OCI-LY1 (cell line): ENCODE results near the gene STPG1.

ENCODE experiments used
- H2AFZ ChIP-seq: fragments of 200-600 bp; sonication (generic), shearing (Covaris generic); 2 replicates; pipeline ENCODE4 v1.6.0; 2014; ENCODE audit warnings: antibody characterized with exemption, mild to moderate bottlenecking, low read length
- H3F3A ChIP-seq: fragments of 200-600 bp; sonication (generic), shearing (Covaris generic); 2 replicates; pipeline ENCODE4 v1.6.0; 2014; ENCODE audit warnings: mild to moderate bottlenecking, antibody characterized with exemption, low read length, moderate library complexity; ENCODE audit not compliant: insufficient read depth
- H3K27ac ChIP-seq: fragments of 200-600 bp; sonication (generic); 2 replicates; pipeline ENCODE4 v1.5.1; 2014; ENCODE audit warnings: low read length, mixed run types, mild to moderate bottlenecking, low read depth; ENCODE audit not compliant: poor library complexity, severe bottlenecking
- H3K27me3 ChIP-seq: fragments of 200-600 bp; sonication (generic); 2 replicates; pipeline ENCODE4 v1.6.0; 2014; ENCODE audit warnings: antibody characterized with exemption, mild to moderate bottlenecking, low read length, moderate library complexity; ENCODE audit not compliant: insufficient read depth
- H3K36me3 ChIP-seq: fragments of 200-600 bp; sonication (generic); 2 replicates; pipeline ENCODE4 v1.6.1; 2014; ENCODE audit warnings: mild to moderate bottlenecking, antibody characterized with exemption, low read length, moderate library complexity, mixed read lengths; ENCODE audit not compliant: insufficient read depth
- H3K4me1 ChIP-seq: fragments of 200-600 bp; sonication (generic); 2 replicates; pipeline ENCODE4 v1.5.1; 2014; ENCODE audit warnings: mild to moderate bottlenecking, low read length, moderate library complexity; ENCODE audit not compliant: insufficient read depth, severe bottlenecking
- H3K4me2 ChIP-seq: fragments of 200-600 bp; sonication (generic), shearing (Covaris generic); 2 replicates; pipeline ENCODE4 v1.6.1; 2014; ENCODE audit warnings: low read length
- H3K4me3 ChIP-seq: fragments of 200-600 bp; sonication (generic); 2 replicates; pipeline ENCODE4 v1.5.1; 2014; ENCODE audit warnings: low read length, low read depth, mild to moderate bottlenecking, mixed read lengths; ENCODE audit not compliant: poor library complexity, severe bottlenecking
- H3K79me2 ChIP-seq: fragments of 200-600 bp; shearing (Covaris generic); 2 replicates; pipeline ENCODE4 v1.6.1; 2016; ENCODE audit warnings: mixed run types, low read length, mixed read lengths; ENCODE audit not compliant: insufficient read depth
- H3K9ac ChIP-seq: fragments of 200-600 bp; sonication (generic), shearing (Covaris generic); 2 replicates; pipeline ENCODE4 v1.6.1; 2014; ENCODE audit warnings: mild to moderate bottlenecking, low read length, mixed read lengths
- H3K9me2 ChIP-seq: fragments of 200-600 bp; sonication (generic), shearing (Covaris generic); 2 replicates; pipeline ENCODE4 v1.6.1; 2014; ENCODE audit warnings: low read depth, mild to moderate bottlenecking, low read length, mixed read lengths
- H3K9me3 ChIP-seq: fragments of 200-600 bp; shearing (Covaris generic); 2 replicates; pipeline ENCODE4 v1.6.1; 2014; ENCODE audit warnings: low read length, mixed read lengths
- H4K20me1 ChIP-seq: fragments of 200-600 bp; sonication (generic), shearing (Covaris generic); 2 replicates; pipeline ENCODE4 v1.6.0; 2016; ENCODE audit warnings: mild to moderate bottlenecking, low read length; ENCODE audit not compliant: insufficient read depth
- EZH2 ChIP-seq: fragments of 200-600 bp; sonication (generic), shearing (Covaris generic); IDR thresholded peaks from 2 replicates; pipeline ENCODE4 v1.8.0; 2017; ENCODE audit warnings: borderline replicate concordance, mixed run types, mild to moderate bottlenecking, antibody characterized with exemption, low read length, moderate library complexity, mixed read lengths
- TF ChIP-seq, protein P1 (sequence below): fragments of 200-600 bp; sonication (generic), shearing (Covaris generic); IDR thresholded peaks from 2 replicates; pipeline ENCODE4 v1.5.1; 2017; ENCODE audit warnings: mild to moderate bottlenecking, antibody characterized with exemption, low read length, moderate library complexity, mixed read lengths

The STPG1 gene

DNA sequence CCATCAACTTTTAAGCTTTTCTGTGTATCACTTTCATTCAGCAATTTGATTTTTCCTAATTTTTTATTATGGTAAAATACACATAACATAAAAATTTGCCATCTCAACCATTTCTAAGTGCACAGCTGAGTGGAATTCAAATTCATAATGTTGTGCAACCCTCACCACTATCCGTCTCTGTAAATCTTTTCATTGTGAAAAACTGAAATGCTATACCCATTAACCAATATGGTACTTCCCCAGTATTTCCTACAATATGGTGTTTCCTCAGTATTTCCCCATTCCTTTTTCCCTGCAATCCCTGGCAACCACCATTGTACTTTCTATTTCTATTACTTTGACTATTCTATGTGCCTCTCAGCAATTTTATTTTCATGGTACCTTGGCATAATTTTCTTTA lies 6.8 kb downstream of the STPG1 start:
- H3K9ac ChIP-seq = no peak overlapping the region
- no peaks in the 10 kb centered on the region for H3F3A ChIP-seq
- H3K4me1 ChIP-seq = peaks cover 5% of the 10 kb centered on the region
- H3K9me3 ChIP-seq = peaks cover 6% of the 10 kb centered on the region; the same call in 1 of the 2 replicates
- H3K27me3 ChIP-seq = no peaks in the 10 kb centered on the region
- no peak for TF ChIP-seq EZH2
- TF ChIP-seq, protein P1, sequence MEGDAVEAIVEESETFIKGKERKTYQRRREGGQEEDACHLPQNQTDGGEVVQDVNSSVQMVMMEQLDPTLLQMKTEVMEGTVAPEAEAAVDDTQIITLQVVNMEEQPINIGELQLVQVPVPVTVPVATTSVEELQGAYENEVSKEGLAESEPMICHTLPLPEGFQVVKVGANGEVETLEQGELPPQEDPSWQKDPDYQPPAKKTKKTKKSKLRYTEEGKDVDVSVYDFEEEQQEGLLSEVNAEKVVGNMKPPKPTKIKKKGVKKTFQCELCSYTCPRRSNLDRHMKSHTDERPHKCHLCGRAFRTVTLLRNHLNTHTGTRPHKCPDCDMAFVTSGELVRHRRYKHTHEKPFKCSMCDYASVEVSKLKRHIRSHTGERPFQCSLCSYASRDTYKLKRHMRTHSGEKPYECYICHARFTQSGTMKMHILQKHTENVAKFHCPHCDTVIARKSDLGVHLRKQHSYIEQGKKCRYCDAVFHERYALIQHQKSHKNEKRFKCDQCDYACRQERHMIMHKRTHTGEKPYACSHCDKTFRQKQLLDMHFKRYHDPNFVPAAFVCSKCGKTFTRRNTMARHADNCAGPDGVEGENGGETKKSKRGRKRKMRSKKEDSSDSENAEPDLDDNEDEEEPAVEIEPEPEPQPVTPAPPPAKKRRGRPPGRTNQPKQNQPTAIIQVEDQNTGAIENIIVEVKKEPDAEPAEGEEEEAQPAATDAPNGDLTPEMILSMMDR = no peak
- H3K27ac ChIP-seq = no peak overlapping the region
- H3K4me2 ChIP-seq = no peak overlapping the region
- no peaks in the 10 kb centered on the region for H4K20me1 ChIP-seq
- no peak overlapping the region for H3K4me3 ChIP-seq
- H3K9me2 ChIP-seq = no peaks in the 10 kb centered on the region
- 0 out of 2 replicates have a peak, but pooled peaks cover 5% of the 10 kb centered on the region for H3K36me3 ChIP-seq
- H2AFZ ChIP-seq = no peak overlapping the region
- H3K79me2 ChIP-seq = no peaks in the 10 kb centered on the region

DNA sequence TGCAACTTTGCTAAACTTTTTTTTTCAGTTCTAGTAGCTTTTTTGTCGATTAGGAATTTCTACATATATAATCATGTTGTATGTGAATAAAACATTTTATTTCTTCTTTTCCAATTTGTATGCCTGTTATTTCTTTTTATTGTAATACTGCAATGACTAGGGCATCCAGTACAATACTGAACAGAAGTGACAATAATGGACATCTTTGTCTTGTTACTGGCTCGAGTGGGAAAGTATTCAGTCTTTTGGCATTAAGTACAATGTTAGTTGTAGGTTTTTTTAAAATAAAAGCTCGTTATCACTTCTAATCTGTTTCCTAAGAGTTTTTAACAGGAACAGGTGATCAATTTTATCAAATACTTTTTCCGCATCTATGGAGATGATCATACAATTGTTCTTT lies 9.8 kb downstream of the STPG1 start:
- Histone ChIP-seq H3K9me3 (peaks cover 6% of the 10 kb centered on the region; the same call in 1 of the 2 replicates), H3K9me2 (no peaks in the 10 kb centered on the region), H3K36me3 (0 out of 2 replicates have a peak, but pooled peaks cover 9% of the 10 kb centered on the region), H3K9ac (no peak overlapping the region), H3K79me2 (no peaks in the 10 kb centered on the region), H3F3A (no peaks in the 10 kb centered on the region; the same call in 1 of the 2 replicates), H3K27ac (no peak overlapping the region), H3K27me3 (no peaks in the 10 kb centered on the region), H3K4me1 (no peaks in the 10 kb centered on the region), H3K4me3 (no peak overlapping the region), H3K4me2 (no peak overlapping the region), H2AFZ (no peak overlapping the region), H4K20me1 (no peaks in the 10 kb centered on the region)
- TF ChIP-seq, protein P1 = no peak
- no peak for TF ChIP-seq EZH2

DNA sequence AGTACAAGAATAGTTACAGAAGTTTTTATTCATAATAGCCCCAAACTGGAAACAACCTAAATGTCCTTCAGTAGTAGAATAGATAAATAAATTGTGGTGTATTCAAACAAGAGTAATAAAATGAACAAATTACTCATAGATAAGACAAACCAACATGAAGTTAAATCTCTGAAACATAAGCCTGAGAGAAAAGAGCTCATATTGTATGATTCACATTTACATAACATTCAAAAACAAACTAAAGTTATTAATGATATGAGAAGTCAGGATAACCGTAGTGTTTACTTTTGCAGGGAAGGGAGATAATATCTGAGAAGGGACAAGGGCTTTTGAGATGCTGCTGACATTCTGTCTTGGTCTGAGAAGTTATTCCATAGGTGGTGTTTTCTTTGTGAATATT lies 13.5 kb downstream of the STPG1 start:
- H3K36me3 ChIP-seq = 0 out of 2 replicates have a peak, but pooled peaks cover 4% of the 10 kb centered on the region
- no peaks in the 10 kb centered on the region; the same call in 1 of the 2 replicates for H3F3A ChIP-seq
- H2AFZ ChIP-seq = no peak overlapping the region
- no peaks in the 10 kb centered on the region for H4K20me1 ChIP-seq
- H3K27me3 ChIP-seq = no peaks in the 10 kb centered on the region
- H3K4me1 ChIP-seq = no peaks in the 10 kb centered on the region
- H3K9ac ChIP-seq = no peak overlapping the region
- no peaks in the 10 kb centered on the region for H3K9me2 ChIP-seq
- H3K27ac ChIP-seq = no peak overlapping the region
- H3K9me3 ChIP-seq = peaks cover 4% of the 10 kb centered on the region; the same call in 1 of the 2 replicates
- TF ChIP-seq EZH2 = no peak
- TF ChIP-seq, protein P1 = no peak
- no peak overlapping the region for H3K4me2 ChIP-seq
- no peaks in the 10 kb centered on the region for H3K79me2 ChIP-seq
- H3K4me3 ChIP-seq = no peak overlapping the region
